Transverse colon (tissue), 4 donors: ENCODE measurements around the gene FGFBP1. TPM values are rescaled to one million over a fixed set of nuclear protein-coding genes. Genes with fewer than 3 reads are reported as not detected.

Experiments
- DNase-seq: peaks from one replicate; pipeline ENCODE4 v3.0.0-alpha.2; 2019
- H3K27ac ChIP-seq, 4 donors: fragments of 200-600 bp; sonication (generic); 2 replicates each; pipeline ENCODE4 v1.5.1; 2016 to 2018; ENCODE audit warnings: inconsistent platforms in 4 of 4
- H3K27me3 ChIP-seq: fragments of 200-600 bp; sonication (generic); 2 replicates; pipeline ENCODE4 v1.5.1; 2017; ENCODE audit warnings: inconsistent platforms
- H3K36me3 ChIP-seq, 4 donors: fragments of 200-600 bp; sonication (generic); 2 replicates each; pipeline ENCODE4 v1.5.1; 2017 to 2019; ENCODE audit warnings: inconsistent platforms in 4 of 4
- H3K4me1 ChIP-seq, 4 donors: fragments of 200-600 bp; sonication (generic); 2 replicates each; pipeline ENCODE4 v1.5.1; 2017 to 2020; ENCODE audit warnings: inconsistent platforms in 4 of 4
- H3K4me3 ChIP-seq, 4 donors: fragments of 200-600 bp; sonication (generic); 1 replicate in 1 of 4; 2 replicates in 3 of 4; pipeline versions ENCODE4 v1.5.1 to v1.6.1; 2017 to 2019; ENCODE audit warnings: inconsistent platforms in 4 of 4
- H3K9me3 ChIP-seq, 2 donors: fragments of 200-600 bp; sonication (generic); 2 replicates each; pipeline ENCODE4 v1.5.1; 2017 to 2019; ENCODE audit warnings: inconsistent platforms in 2 of 2
- CTCF ChIP-seq, 5 experiments: fragments of 200-600 bp in 3 of 5; fragments of 450-650 bp in 2 of 5; sonication (generic) in 3 of 5; IDR thresholded peaks; 1 replicate in 2 of 5; 2 replicates in 3 of 5; pipeline ENCODE4 v1.5.1; 2016 to 2017; ENCODE audit warnings: antibody characterized with exemption in 5 of 5, inconsistent platforms in 3 of 5, mild to moderate bottlenecking in 2 of 5, moderate library complexity in 1 of 5
- EP300 ChIP-seq: sonication (generic); formaldehyde crosslinking; IDR thresholded peaks from one replicate; pipeline ENCODE4 v1.6.1; 2017; ENCODE audit warnings: antibody characterized with exemption, low read depth
- POLR2A ChIP-seq: fragments of 450-650 bp; IDR thresholded peaks from one replicate; pipeline ENCODE4 v1.6.1; 2016; ENCODE audit warnings: antibody characterized with exemption, mild to moderate bottlenecking, moderate library complexity
- POLR2AphosphoS5 ChIP-seq, 3 donors: sonication (generic); formaldehyde crosslinking; IDR thresholded peaks; one replicate each; pipeline ENCODE4 v1.6.1; 2016; ENCODE audit warnings: antibody characterized with exemption in 3 of 3
- WGBS, 2 donors: methylation state at CpG; one replicate each; pipeline ENCODE4 v1.1.5; 2018; ENCODE audit warnings: low coverage in 1 of 2; 5-methylcytosine and 5-hydroxymethylcytosine counted together
- in situ Hi-C, 4 donors: fragments of 200-750 bp; cut with MboI; loops; one replicate each; pipeline versions ENCODE4 v1.15.0 to v1.15.1; 2017; ENCODE audit warnings: low sequenced_read_pairs in 3 of 4, low pct_ligation_motif_present in 1 of 4, low pct_unique_long_range_greater_than_20kb in 1 of 4
- intact Hi-C: fragments of 100-400 bp; cut with DNase I; formaldehyde crosslinking; loops from one replicate; pipeline ENCODE4 v1.15.1; 2023; ENCODE audit warnings: low total_unique reads
- total RNA-seq, 4 donors: library from RNA; depleted of rRNA; stranded (reverse); fragments of >200 nt; gene quantifications; one replicate each; pipeline ENCODE4 v1.1.0, GENCODE V29; 2016

FGFBP1 gene
- total RNA-seq, 4 donors from 2014 or later = 7.0 to 12.6 (median 10.1) TPM

GRCh38 chr4:15914736-15915135 lies 23.8 kb downstream of the FGFBP1 start:
- H3K36me3 ChIP-seq = no peaks in the 10 kb centered on the region
- in situ Hi-C loops (no loop called here), intact Hi-C loops (no loop called here)
- DNase-seq = no peak
- H3K4me3 ChIP-seq = no peak overlapping the region
- H3K9me3 ChIP-seq = no peaks in the 10 kb centered on the region
- WGBS, 2 donors = 86 to 87% methylated on average over 1 to 2 of the region's 2 CpGs
- no peaks in the 10 kb centered on the region for H3K27me3 ChIP-seq
- TF ChIP-seq EP300 = no peak
- TF ChIP-seq CTCF (IDR thresholded peaks at IDR 0.05) = no peak
- TF ChIP-seq POLR2AphosphoS5 (IDR thresholded peaks at IDR 0.05) = no peak
- TF ChIP-seq POLR2A = no peak
- H3K4me1 ChIP-seq = peaks cover 0 to 6% (median 2%) of the 10 kb centered on the region in 4 donors
- H3K27ac ChIP-seq = no peak overlapping the region

DNA sequence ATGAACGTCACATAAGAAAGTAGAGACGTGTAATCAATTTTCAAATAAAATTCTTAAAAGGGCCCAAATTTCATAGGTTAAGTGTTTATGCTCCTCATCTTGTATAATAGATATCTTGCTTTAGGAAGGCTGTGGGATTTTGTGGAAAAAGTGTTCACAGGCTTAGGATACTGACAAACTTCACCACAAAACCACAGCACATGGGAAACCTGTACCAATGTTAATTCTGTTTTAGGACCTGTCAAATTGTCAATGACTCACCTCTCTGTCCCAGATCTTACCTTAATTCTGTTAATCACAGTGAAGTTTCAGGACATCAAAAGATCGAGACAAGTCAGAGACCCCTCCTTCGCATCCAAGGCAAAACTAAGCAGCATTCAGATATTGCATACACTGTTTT lies 24.2 kb downstream of the FGFBP1 start:
- Histone ChIP-seq H3K36me3 (no peaks in the 10 kb centered on the region), H3K27ac (no peak overlapping the region), H3K27me3 (no peaks in the 10 kb centered on the region), H3K4me1 (peaks cover 0 to 6% (median 2%) of the 10 kb centered on the region in 4 donors), H3K4me3 (no peak overlapping the region), H3K9me3 (no peaks in the 10 kb centered on the region)
- no peak for DNase-seq
- WGBS, 2 donors = 93% methylated on average over 4 of the region's 4 CpGs
- TF ChIP-seq POLR2A (no peak), POLR2AphosphoS5 (IDR thresholded peaks at IDR 0.05) (no peak), EP300 (no peak), CTCF (IDR thresholded peaks at IDR 0.05) (no peak)
- in situ Hi-C loops (no loop called here), intact Hi-C loops (no loop called here)

DNA sequence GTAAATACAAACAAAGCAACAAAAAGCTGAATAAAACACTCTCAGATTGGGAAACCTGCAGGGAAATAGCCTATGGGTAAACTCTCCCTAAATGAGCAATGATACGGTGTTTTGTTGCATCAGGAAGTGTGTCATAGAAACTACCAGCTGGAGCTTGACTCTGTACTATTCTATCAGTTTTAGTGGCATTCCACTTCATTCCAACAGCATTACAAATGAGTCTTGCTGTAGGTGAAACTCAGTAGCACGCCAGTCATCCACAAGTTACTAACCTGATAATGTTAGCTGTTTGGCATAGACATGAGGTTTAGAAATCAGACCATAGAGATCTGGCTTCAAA lies 24.9 kb downstream of the FGFBP1 start:
- no peaks in the 10 kb centered on the region for H3K36me3 ChIP-seq
- TF ChIP-seq CTCF (IDR thresholded peaks at IDR 0.05) = no peak
- TF ChIP-seq POLR2AphosphoS5 (IDR thresholded peaks at IDR 0.05) = no peak
- no peak for TF ChIP-seq POLR2A
- peaks cover 0 to 6% (median 2%) of the 10 kb centered on the region in 4 donors for H3K4me1 ChIP-seq
- H3K27me3 ChIP-seq = no peaks in the 10 kb centered on the region
- 39 to 67% methylated on average over 1 to 2 of the region's 2 CpGs for WGBS, 2 donors
- H3K4me3 ChIP-seq = no peak overlapping the region
- no peak overlapping the region for H3K27ac ChIP-seq
- intact Hi-C loops = no loop called here
- in situ Hi-C loops = no loop called here
- no peaks in the 10 kb centered on the region for H3K9me3 ChIP-seq
- no peak for DNase-seq

GRCh38 chr4:15912961-15913630 lies 25.4 kb downstream of the FGFBP1 start:
- intact Hi-C loops = no loop called here
- H3K27me3 ChIP-seq = no peaks in the 10 kb centered on the region
- no peaks in the 10 kb centered on the region for H3K36me3 ChIP-seq
- TF ChIP-seq EP300 (no peak), CTCF (IDR thresholded peaks at IDR 0.05) (no peak), POLR2A (no peak), POLR2AphosphoS5 (IDR thresholded peaks at IDR 0.05) (no peak)
- no peak overlapping the region for H3K27ac ChIP-seq
- no peak for DNase-seq
- in situ Hi-C loops = no loop called here
- H3K4me1 ChIP-seq = peaks cover 0 to 4% (median 2%) of the 10 kb centered on the region in 4 donors
- H3K9me3 ChIP-seq = no peaks in the 10 kb centered on the region
- 63 to 67% methylated on average over 5 to 8 of the region's 8 CpGs for WGBS, 2 donors
- no peak overlapping the region for H3K4me3 ChIP-seq
